Hair follicle dermal papilla cell (primary cell): ENCODE measurements around the gene CYRIA. TPM values are rescaled to one million over a fixed set of nuclear protein-coding genes. Genes with fewer than 3 reads are reported as not detected.

Experiments used
- total RNA-seq: library from RNA; depleted of rRNA; stranded (reverse); fragments of >200 nt; gene quantifications from 2 replicates; pipeline ENCODE4 v1.2.3, GENCODE V29; 2012

The CYRIA gene
- total RNA-seq: under 0.01 and 0.24 TPM in 2 replicates

GRCh38 chr2:16665748-16666448 is at the start of gene CYRIA:
CYRIA (minus strand) TSS chr2:16665834; CDS start chr2:16588119, 77,715 bp downstream.

